SHP77 (cell line): ENCODE results near the gene SDR39U1.

Experiments
- DNase-seq, 2 experiments: peaks; one replicate each; lab custom pipeline; 2025; lab: John Stamatoyannopoulos, UW

Gene SDR39U1

DNA sequence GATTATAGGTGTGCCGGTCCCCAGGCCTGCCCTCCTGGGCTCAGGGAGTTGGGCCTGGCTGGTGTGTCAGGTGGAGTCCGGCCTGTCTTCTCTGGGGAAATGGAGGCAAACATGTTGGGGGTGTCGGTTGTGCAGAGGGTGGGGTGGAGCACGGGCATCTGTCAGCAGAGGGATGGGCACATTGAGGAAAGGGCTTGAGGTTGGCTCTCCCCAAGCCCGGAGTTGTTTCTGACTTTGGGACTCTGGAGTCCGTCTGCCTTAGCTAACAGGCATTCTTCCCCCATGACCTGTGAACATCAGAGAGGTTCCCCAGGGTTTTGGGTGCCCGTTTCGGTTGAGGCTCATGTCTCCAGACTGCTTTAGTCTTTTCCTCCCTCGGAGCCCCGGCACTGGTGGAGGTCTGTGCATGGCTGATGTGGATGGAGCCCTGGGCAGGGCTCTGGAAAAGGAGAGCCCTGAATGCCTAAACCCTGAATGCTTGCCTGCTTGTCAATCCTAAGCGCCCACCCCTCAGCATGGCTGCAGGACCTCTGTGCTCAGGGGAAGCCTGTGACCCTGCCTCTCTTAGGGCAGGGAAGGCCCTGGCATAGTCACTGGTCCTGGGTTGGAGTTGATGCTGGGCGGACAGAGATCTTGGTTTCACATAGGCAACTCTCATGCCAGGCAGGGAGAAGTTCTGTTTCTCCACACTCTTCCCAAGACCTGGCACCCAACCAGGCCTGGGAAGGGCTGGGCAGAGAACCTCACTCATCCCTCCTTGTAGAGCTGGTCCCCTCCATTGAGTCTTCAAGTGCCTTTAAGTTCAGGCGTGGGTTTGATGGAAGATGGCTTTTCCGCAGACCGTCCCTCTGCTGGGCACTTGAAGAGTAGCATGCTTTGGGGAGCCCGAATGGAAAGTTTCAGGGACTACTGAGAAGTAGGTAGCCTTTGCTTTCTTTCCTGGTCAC is 30.9 kb downstream of the SDR39U1 start:
- DNase-seq = peak; percentile 21 to 51

DNA sequence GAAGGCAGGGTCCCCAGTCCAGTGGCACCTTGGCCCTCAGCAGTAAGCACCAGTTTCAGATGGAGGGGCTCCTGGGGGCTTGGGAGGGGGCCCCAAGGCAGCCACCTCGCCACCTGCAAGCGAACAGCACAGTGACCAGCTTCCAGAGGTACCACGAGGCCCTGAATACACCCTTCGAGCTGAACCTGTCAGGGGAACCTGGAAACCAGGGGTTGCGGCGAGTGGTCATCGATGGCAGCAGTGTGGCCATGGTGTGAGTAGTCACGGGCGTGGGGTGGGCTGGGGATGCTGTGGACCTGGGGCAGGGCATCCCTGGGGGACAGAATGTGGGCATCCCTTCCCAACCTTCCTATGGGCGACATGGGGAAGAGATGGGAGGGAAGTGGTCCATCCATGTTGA is 32.6 kb downstream of the SDR39U1 start:
- no peak for DNase-seq

DNA sequence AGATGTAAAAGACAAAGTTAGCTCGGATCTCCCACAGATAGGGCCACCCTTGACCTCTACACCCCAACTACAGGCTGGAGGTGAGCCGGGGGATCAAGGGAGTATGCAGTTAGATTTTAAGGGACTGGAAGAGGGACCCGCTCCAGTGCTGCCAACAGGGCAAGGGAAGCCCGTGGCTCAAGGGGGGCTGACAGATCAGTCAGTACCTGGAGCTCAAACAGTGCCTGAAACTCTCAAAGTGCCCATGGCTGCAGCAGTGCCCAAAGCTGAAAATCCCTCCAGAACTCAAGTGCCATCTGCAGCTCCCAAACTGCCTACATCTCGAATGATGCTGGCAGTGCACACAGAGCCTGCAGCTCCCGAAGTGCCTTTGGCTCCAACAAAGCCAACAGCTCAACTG is 33.4 kb downstream of the SDR39U1 start:
- no peak for DNase-seq

DNA sequence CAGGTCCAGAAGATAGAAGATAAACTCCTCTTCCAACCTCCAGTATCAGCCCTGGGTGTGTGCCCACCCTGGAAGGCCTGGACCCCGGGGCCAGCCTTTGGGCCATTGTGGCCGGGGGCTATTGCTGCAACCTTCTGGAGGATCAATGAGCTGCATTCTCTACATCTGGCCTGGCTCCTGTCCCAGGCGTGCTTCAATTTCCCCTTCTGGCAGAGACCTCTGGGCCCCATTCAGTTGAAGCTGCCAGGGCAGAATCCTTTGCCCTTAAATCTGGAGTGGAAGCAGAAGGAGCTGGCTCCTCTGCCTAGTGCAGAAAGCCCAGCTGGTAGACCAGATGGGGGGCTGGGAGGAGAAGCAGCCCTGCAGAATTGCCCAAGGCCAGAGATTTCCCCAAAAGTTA is 33.8 kb downstream of the SDR39U1 start:
- no peak for DNase-seq

DNA sequence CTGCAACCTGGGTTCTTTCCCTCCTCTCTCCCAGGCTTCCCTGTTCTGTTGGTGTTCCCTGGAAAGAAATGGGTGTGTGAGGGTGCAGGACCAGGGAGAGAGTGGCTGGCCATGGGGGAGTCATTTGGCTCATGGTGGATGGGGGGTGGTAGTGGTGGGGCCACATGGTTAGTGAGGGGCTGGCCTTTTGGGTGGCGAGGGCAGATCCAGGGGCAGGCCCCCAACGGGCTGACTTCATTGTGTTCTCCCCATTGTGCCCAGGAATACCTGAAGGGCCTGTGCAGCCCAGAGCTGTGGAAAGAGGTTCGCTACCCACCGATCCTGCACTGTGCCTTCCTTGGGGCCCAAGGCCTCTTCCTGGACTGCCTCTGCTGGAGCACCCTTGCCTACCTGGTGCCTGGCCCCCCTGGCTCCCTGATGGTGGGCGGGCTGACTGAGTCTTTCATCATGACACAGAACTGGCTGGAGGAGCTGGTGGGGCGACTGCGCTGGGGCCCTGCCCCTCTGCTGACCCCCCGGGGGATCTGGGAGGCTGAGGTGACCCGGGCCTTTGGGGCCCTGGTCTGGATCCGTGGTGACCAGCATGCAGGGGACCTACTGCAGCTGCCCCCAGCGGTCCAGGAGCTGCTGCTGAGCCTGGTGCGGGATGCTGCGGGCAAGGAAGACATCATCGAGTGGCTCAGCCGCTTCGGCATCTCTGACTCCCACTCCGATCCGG is 34.8 kb downstream of the SDR39U1 start:
- DNase-seq = no peak

DNA sequence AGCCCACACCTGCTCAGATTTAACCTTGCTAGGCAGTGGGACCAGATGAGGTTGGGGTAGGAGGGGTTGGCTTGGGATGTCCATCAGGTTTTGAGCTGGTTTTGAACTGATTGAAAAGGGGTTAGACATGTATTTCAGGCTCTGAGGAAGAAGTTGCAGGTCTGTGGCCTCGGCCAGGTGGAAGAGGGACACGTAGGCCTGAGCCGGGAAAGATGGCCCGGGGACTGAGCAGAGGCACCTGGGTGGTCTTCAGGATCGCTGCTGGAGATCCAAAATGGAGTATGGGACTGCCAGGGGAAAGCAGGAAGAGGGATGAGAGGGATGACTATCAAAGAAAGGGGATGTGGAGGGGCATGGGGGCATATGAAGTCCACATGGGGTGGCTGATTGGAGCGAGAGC is 36.2 kb downstream of the SDR39U1 start:
- no peak for DNase-seq

DNA sequence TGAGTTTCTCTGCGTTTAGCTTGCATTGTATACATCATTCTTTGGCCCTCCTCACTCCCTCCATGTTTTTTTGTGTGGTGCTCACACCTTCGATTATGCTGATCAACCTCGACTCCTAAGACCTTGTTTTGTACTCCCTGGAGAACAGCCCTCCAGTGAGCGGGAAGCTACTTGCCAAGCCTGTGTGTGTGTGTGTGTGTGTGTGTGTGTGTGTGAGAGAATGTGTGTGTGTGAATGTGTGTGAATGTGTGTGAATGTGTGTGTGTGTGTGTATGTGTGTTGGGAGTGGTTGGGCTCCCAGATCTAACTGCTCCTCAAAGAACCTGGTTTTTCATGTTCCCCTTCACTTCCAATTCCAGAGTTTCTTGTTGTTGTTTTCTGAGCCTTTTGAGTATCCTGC is 37.8 kb downstream of the SDR39U1 start:
- no peak for DNase-seq

DNA sequence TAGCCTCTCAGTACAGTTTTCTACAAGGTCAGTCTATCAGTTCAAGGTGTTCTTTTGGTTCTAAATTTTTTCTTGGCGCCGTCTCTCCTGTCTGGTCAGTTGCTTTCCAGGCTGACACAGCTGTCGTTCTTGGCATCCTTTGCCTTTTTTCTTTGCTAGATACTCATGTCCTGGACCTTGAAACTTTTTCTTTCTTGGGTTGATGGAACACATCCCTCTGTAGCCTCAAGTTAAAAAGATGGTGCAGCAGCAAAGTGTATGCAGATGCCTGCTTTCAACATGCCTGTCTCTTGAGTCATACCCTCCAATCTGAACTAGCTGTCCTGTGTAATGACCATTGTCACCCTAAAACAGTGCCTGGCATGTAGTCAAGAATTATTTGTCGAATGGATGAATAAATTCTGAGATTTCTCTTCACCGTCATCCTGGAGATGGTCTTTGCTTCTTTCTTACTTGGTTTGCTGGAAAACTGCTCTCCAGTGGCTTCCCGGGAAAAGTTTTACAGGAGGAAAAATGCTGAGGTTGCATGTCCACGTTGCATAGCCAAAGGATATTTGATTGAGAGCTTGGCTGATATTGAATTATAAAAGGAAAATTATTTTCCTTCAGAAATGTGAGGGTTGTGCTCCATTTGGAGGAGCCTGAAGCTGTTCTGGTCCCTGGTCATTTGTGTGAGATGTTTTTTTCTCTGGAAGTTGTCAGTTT is 39.1 kb downstream of the SDR39U1 start:
- no peak for DNase-seq

DNA sequence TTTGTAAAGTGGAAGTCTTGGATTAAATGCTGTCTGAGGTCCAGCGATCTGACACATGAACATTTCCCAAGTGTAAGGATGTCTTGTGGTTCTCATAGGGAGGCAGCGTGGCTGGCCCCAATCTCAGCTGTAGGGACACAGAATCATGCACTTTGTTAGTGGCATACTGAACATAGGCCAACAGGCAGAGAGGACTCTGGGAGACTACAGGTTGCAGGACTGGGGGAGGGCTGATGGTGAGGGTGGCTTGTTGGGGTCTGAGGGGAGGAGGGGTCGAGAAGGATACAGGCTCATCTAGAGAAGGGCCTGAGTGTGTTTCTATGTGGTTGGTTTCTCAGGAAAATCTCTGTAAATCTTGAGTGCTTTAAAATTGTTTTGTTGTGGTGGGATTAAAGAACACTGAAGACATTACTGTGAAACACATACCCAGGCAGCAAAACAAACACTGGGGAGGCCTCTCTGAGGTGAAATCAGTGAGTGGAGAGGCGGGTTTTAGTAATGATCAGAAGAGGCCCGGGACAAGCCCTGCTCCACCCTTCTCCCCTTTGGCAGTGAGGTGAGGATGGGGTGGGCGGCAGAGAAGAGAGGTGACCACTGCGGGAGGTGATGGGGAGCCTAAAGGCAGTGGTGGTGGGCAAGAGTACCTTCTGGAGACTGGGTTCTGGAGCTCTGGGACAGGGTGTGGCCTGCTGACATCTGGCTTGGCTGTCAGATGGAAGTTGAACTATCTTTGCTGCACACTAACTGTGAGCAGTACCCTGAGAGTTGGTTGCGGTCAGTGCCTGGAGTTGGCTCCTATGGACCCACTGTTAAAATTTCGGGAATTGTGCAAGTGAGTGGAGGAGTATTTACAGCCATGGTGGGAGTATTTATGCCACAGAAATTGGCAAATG is 40.5 kb downstream of the SDR39U1 start:
- no peak for DNase-seq

DNA sequence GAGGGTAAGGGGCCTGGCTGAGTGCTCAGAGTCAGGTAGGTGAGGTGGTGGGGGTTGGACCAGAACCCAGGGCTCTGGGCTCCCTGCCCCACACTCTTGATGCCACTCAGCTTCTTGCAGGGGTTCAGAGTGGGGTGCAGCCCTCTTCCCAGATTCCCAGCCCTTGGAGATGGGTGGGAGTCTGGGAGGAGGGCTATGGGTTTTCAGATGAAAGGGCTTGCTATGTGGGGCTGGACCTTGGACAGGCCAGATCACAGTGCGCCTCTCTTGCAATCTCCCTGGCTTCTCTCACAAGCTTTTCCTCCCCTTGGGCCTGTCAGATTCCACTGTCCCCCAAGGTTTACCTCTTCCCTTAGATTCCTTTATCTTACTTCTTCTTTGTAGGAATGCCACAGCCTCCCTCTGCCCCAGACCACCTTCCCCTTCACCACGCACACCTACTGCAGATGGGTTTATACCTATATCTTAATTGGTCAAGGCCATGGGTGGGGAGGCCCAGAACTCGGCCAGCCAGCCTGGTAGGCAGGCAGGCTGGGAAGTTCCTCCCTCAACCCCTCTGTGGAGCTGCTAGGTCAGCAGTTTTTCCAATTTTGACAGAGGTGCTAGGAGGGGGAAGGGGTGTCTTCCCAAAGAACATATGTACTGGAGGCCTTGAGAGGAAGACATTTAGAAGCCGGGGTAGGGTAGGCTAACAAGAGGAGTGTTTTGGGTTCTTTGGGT is 42.4 kb downstream of the SDR39U1 start:
- DNase-seq = no peak

DNA sequence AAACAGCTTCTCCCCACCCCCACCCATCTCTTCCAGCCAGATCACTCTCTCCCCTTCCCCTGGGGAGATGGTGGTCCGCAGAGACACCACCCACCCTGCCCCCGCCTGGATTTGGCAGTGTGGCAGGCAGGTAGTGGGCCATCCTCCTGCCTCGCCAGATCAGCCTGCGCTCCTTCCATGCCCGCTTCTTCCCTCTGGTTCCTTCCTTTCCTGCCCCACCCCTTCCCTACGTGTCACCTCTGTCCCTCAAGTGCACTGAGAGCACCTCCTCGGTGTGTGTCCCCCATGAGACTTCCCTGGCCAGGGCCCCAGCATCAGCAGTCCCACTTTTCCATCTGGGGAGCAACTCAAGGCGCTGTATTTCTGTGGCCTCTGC is 43.1 kb downstream of the SDR39U1 start:
- DNase-seq = no peak

DNA sequence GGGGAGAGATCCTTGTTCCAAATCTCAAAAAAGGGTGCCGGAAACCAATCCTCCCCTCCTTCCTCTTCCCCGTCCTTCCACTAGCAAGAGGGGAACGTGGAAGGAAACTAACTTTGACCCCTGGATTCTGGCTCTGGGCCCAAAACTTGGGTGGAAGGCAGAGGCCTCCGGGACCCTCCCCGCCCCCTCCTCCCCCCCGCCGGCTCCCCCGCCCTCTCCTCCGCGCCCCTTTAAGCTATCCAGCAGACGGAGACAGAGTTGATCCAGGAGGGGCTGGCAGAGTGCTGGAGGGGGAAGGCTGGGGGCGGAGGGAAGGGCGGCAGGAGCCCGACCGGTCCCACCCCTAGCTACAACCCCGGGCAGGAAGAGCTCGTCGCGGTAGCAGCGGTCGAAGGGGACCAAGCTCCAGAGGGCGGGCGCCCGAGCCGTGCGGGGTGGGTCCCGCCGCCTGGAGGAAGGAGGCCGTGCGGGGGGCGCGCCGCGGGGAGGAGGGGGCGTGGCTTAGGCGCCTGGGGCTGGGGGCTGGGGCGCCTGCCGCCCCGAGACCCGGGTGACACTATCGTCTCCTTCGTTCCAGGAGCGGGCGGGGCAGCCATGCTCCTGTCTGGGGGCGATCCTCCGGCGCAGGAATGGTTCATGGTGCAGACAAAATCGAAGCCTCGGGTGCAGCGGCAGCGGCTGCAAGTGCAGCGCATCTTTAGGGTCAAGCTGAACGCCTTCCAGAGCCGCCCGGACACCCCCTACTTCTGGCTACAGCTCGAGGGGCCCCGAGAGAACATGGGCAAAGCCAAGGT is 43.7 kb downstream of the SDR39U1 start, which contains the start of gene NYNRIN:
NYNRIN (plus strand) TSS at position 351 of the 794 bp plus-strand sequence; CDS start at position 595, 244 bp downstream.
- no peak for DNase-seq

DNA sequence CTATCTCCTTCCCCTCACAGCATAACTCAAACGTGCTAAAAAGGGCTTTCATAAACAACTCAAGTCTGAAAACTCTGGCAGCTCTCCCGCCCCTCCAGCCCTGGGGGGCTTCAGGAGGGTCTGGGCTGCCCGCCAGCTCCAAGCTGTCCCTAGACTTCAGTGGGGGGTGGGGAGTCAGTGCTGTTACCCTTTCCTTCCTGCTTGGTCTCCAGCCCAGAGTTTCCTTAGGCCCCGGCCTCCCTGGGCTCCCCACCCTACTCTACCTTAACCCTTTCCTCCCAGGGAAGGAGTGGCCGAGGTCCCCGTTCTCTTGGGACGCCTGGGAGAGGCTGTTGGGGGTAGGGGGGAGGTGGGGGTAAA is 44.3 kb downstream of the SDR39U1 start:
- no peak for DNase-seq

DNA sequence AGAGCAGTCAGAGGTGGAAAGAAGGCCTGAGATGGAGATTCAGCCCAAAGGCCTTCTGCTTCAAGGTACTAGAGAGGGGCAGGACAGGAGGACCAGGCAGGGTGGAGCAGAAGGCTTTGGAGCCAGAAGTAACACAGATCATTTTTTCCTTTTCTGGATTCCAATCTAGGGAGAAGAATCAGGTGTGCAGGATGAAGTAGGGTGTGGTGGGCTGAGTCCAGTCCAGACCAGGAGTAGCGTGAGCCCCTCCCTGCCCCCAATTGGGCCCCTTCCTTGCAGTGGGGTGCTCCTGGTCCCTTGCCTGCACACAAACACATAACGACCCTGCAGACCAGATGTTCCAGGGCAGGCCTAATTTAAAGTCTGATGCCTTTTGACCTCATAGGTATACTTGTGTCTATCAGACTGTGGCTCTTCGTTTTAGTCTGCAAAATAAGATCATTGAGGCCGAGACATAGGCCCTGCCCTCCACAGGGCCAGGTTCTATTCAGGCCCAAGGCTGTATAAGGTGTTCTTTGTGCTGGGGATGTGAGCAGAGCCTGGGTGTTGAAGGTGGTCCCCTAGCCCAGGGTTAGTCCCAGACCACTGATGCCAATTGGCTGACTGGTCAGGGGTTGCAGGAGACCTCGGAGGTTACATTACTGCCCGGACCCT is 44.8 kb downstream of the SDR39U1 start:
- DNase-seq = no peak

DNA sequence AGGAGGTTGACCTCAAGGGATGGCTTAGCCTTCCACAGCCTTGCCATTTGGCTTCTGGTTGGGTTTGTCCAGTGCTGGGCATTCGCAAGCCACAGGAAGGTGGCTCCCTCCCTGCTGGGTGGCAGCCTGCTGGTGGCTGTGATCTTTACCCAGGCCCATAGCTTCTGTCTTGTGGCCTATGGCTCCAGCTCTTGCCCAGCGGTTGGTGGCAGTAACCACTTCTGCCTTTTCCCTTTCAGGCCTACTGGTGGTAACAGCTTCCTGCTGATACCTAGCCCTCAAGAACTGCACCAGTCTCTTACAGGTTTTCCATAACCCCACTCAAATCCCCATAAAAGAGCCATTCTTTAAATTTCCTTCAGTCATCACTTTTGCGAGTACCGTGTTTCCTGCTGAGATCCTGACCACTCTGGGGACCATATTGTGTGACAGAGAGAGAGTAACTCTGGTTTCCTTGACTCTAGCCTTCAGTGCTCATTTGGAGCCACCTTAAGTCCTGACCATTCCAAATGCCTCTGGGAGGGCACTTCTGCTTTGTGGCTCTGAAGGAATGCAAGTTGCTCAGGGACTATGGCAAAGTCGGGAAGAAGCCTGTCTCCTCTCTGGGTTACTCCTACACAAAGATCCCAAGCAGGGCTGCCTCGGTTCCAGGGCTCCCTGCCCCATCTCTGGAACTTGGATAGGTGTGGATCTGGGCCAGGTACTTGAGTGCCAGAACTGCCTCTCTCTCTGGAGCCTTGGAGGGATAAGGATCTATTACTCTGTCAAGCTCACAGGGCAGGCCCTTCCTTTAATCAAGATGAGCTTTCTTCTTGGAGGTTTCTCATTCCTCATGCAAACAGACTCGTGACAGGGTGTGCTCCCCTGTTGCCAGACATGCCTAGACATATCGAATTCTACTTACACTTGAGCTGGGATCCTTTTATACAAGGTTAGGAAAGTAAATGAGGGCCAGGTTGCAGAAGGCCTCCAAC is 46.7 kb downstream of the SDR39U1 start:
- DNase-seq = no peak

DNA sequence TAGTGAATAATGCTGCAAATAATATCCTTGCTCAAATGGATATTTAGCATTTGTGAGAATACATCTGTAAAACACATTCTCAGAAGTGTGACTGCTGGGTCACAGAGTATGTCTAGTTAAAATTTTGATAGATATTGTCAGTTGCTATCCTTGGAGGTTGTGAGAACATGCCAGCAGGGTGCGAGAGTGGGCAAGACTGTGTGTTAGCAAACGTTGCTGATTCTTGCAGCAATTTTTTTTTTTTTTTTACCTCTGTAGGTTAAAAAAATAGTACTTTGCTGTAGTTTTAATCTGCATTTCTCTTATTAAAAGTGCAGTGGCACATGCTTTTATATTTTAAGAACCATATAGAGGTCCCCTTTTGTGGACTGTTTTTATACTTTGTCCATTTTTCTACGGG is 48.3 kb downstream of the SDR39U1 start:
- DNase-seq = no peak

DNA sequence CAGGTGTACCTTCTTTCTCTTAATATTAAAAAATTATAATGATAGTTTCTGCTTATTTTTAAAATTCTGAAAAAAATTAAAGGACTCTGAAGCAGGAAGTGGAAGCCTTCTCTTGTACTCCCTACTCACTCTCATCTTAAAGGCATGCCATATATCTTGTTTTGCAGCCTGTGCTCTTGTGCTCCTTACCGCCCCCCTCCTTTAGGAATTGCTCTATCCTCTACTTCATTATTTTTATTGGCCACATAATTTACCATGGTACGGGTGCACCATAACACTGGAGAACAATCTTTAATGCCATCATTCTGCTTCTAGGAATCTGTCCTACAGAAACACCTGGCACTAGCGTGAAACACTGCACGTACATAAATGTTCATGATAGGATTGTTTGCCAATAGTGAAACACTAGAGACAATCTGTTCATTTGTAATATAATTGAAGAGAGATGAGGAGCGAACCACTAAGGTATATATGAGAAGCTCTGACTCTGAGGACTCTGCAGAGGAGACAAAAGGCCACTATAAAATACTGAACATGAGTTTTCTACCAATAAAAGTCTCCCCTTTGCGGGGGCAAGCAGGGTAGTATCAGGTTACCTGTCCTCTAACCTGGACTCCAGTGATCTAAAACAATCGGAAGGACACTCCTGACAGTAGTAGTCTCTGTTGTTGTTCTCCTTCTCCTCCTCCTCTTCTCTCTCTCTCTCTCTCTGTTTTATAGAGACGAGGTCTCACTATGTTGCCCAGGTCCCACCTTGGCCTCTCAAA is 50.1 kb downstream of the SDR39U1 start:
- peak in 1 of 2 experiments; percentile 24 for DNase-seq
